GM23338 (cell line): ENCODE data around the gene ZBTB20. TPM values are rescaled to one million over a fixed set of nuclear protein-coding genes. Genes with fewer than 3 reads are reported as not detected.

ENCODE experiments used
- ATAC-seq: fragments of 200-7000 bp; cut with Tn5 transposase; 3 replicates; pipeline ENCODE4 v1.9.1; 2020
- DNase-seq: peaks from one replicate; pipeline ENCODE4 v3.0.0-alpha.2; 2015; ENCODE audit warnings: low spot score
- H2AFZ ChIP-seq: fragments of 200-600 bp; sonication (generic); 2 replicates; pipeline ENCODE4 v1.8.0; 2016; ENCODE audit warnings: antibody characterized with exemption, mild to moderate bottlenecking, moderate library complexity
- H3F3A ChIP-seq: fragments of 200-600 bp; sonication (generic); replicated peaks from 2 replicates; pipeline ENCODE4 v1.8.0; 2017; ENCODE audit warnings: antibody characterized with exemption, mixed run types, low read depth
- H3K27ac ChIP-seq: fragments of 200-600 bp; sonication (generic); 2 replicates; pipeline ENCODE4 v1.6.1; 2016; ENCODE audit warnings: low read depth
- H3K27me3 ChIP-seq: fragments of 200-600 bp; sonication (generic); 2 replicates; pipeline ENCODE4 v1.8.0; 2016; ENCODE audit warnings: mild to moderate bottlenecking, mixed run types, moderate library complexity; ENCODE audit not compliant: insufficient read depth
- H3K36me3 ChIP-seq: fragments of 200-600 bp; sonication (generic); 2 replicates; pipeline ENCODE4 v1.8.0; 2016; ENCODE audit warnings: mild to moderate bottlenecking; ENCODE audit not compliant: insufficient read depth
- H3K4me1 ChIP-seq: fragments of 200-600 bp; sonication (generic); 2 replicates; pipeline ENCODE4 v1.8.0; 2016; ENCODE audit warnings: mild to moderate bottlenecking, moderate library complexity; ENCODE audit not compliant: insufficient read depth
- H3K4me2 ChIP-seq: fragments of 200-600 bp; sonication (generic); 2 replicates; pipeline ENCODE4 v1.7.1; 2017; ENCODE audit warnings: mixed run types
- H3K4me3 ChIP-seq: fragments of 200-600 bp; sonication (generic); 2 replicates; pipeline ENCODE4 v1.6.1; 2016; ENCODE audit warnings: mixed run types
- H3K79me2 ChIP-seq: fragments of 200-600 bp; sonication (generic); replicated peaks from 2 replicates; pipeline ENCODE4 v1.8.0; 2017; ENCODE audit warnings: mild to moderate bottlenecking; ENCODE audit not compliant: insufficient read depth
- H3K9me2 ChIP-seq: fragments of 200-600 bp; sonication (generic); 2 replicates; pipeline ENCODE4 v1.8.0; 2017; ENCODE audit not compliant: insufficient read depth
- H4K20me1 ChIP-seq: fragments of 200-600 bp; sonication (generic); replicated peaks from 2 replicates; pipeline ENCODE4 v1.8.0; 2017; ENCODE audit warnings: mild to moderate bottlenecking; ENCODE audit not compliant: insufficient read depth
- H3K27ac Mint-ChIP-seq: 2 replicates; pipeline ENCODE4 v1.8.0; 2020; ENCODE audit warnings: inconsistent platforms, mild to moderate bottlenecking, moderate library complexity, mixed read lengths
- H3K27me3 Mint-ChIP-seq: 3 replicates; pipeline ENCODE4 v1.8.0; 2022; ENCODE audit warnings: low read depth, mild to moderate bottlenecking, moderate library complexity, mixed read lengths, inconsistent platforms; ENCODE audit not compliant: insufficient read depth, poor library complexity
- H3K36me3 Mint-ChIP-seq: 3 replicates; pipeline ENCODE4 v1.8.0; 2021; ENCODE audit warnings: low read depth, mild to moderate bottlenecking, inconsistent platforms, moderate library complexity, mixed read lengths
- H3K4me1 Mint-ChIP-seq: 3 replicates; pipeline ENCODE4 v1.8.0; 2020; ENCODE audit warnings: mild to moderate bottlenecking, inconsistent platforms, mixed read lengths
- H3K4me3 Mint-ChIP-seq: 3 replicates; pipeline ENCODE4 v1.8.0; 2021; ENCODE audit warnings: moderate library complexity, mild to moderate bottlenecking, inconsistent platforms, mixed read lengths
- H3K9me3 Mint-ChIP-seq: 3 replicates; pipeline ENCODE4 v1.8.0; 2020; ENCODE audit warnings: moderate library complexity, mild to moderate bottlenecking, inconsistent platforms, mixed read lengths
- CREB1 ChIP-seq: fragments of 250-450 bp; sonication (Bioruptor Pico); IDR thresholded peaks from 2 replicates; pipeline ENCODE4 v1.5.0; 2020; ENCODE audit warnings: low read depth, mild to moderate bottlenecking, moderate library complexity
- CTCF ChIP-seq, 2 experiments: fragments of 200-600 bp in 1 of 2; sonication (generic) in 1 of 2; conservative IDR thresholded peaks; 2 replicates each; pipeline versions ENCODE4 v1.5.1 to v1.6.1; 2016 to 2017; ENCODE audit warnings: antibody characterized with exemption in 2 of 2, low read depth in 2 of 2, mild to moderate bottlenecking in 2 of 2, moderate library complexity in 1 of 2
- EZH2phosphoT487 ChIP-seq: fragments of 200-600 bp; sonication (generic); IDR thresholded peaks from one replicate; pipeline ENCODE4 v1.8.1; 2018; ENCODE audit warnings: antibody characterized with exemption; ENCODE audit not compliant: unreplicated experiment
- JUNB ChIP-seq: IDR thresholded peaks from one replicate; pipeline ENCODE4 v1.6.1; 2016; ENCODE audit warnings: antibody characterized with exemption; ENCODE audit not compliant: unreplicated experiment
- NANOG ChIP-seq: IDR thresholded peaks from 2 replicates; pipeline ENCODE4 v1.6.1; 2016; ENCODE audit warnings: antibody characterized with exemption, borderline replicate concordance
- STAT1 ChIP-seq: IDR thresholded peaks from one replicate; pipeline ENCODE4 v1.6.1; 2016; ENCODE audit warnings: antibody characterized with exemption; ENCODE audit not compliant: unreplicated experiment
- ZNF114 ChIP-seq: fragments of 250-450 bp; sonication (Bioruptor Pico); IDR thresholded peaks from 2 replicates; pipeline ENCODE4 v1.5.0; 2020; ENCODE audit warnings: mild to moderate bottlenecking, moderate library complexity
- ZNF462 ChIP-seq: fragments of 250-450 bp; sonication (Bioruptor Pico); IDR thresholded peaks from 2 replicates; pipeline ENCODE4 v1.5.0; 2020; ENCODE audit warnings: mild to moderate bottlenecking, moderate library complexity
- polyA plus RNA-seq: library from polyadenylated mRNA; unstranded; fragments of >200 nt; fragmentation: Nextera tagmentation; extraction: Ambion mirVana; gene quantifications from 2 replicates; pipeline ENCODE4 v1.2.1, GENCODE V29; 2016
- total RNA-seq: library from RNA; depleted of rRNA; stranded (reverse); fragments of >200 nt; shearing (Covaris generic); gene quantifications from 2 replicates; pipeline ENCODE4 v1.2.3, GENCODE V29; 2014
- TF ChIP-seq, protein P1 (sequence below): IDR thresholded peaks from one replicate; pipeline ENCODE4 v1.6.1; 2018; ENCODE audit warnings: antibody characterized with exemption; ENCODE audit not compliant: unreplicated experiment
- TF ChIP-seq, protein P2 (sequence below): IDR thresholded peaks from 2 replicates; pipeline ENCODE4 v1.6.1; 2016; ENCODE audit warnings: antibody characterized with exemption

The ZBTB20 gene
- total and polyA plus RNA-seq, 2 experiments from 2014 or later = 2.0 to 3.3 TPM

DNA sequence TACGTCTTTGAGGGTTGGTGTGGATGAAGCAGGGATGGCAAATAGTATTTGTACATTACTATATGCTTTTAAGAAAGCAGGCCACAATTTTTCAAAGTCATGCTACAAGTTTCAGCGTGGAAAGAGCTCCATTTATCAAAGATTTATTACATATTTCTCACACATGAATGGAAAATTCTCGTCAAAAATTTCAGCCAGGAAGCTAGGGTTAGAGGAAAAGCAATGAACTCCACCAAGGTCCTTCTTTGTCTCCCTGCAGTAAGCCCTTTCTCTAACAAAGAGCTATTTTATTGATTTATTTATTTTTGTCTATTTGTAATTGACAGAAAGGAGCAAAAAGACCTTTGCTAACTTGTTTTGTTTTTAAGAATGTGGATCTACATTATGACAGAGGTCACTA, 7.5 kb upstream of the ZBTB20 start:
- Histone ChIP-seq H3K4me3 (no peak overlapping the region), H3K9me2 (0 out of 2 replicates have a peak, but pooled peaks cover 2% of the 10 kb centered on the region), H3K4me2 (no peak overlapping the region), H3K79me2 (no peaks in the 10 kb centered on the region), H3K27ac (no peak overlapping the region), H3K27me3 (no peaks in the 10 kb centered on the region), H4K20me1 (no peaks in the 10 kb centered on the region), H3K36me3 (no peaks in the 10 kb centered on the region; the same call in 1 of the 2 replicates), H3F3A (no peaks in the 10 kb centered on the region), H3K4me1 (peaks cover 9% of the 10 kb centered on the region), H2AFZ (no peak overlapping the region)
- ATAC-seq = no peak
- no peak for DNase-seq
- Mint-ChIP-seq H3K4me3 (no peak overlapping the region), H3K27ac (no peak overlapping the region), H3K9me3 (peaks cover 23% of the 10 kb centered on the region), H3K27me3 (peaks cover 2% of the 10 kb centered on the region), H3K4me1 (peaks cover 14% of the 10 kb centered on the region), H3K36me3 (peaks cover 21% of the 10 kb centered on the region)
- TF ChIP-seq ZNF114 (CRISPR knock-in tag) = no peak
- TF ChIP-seq JUNB = no peak
- TF ChIP-seq CTCF (conservative IDR thresholded peaks at IDR 0.05; ENCODE audit: low read depth in 2 of 2) = no peak
- TF ChIP-seq NANOG = no peak
- TF ChIP-seq, protein P1, sequence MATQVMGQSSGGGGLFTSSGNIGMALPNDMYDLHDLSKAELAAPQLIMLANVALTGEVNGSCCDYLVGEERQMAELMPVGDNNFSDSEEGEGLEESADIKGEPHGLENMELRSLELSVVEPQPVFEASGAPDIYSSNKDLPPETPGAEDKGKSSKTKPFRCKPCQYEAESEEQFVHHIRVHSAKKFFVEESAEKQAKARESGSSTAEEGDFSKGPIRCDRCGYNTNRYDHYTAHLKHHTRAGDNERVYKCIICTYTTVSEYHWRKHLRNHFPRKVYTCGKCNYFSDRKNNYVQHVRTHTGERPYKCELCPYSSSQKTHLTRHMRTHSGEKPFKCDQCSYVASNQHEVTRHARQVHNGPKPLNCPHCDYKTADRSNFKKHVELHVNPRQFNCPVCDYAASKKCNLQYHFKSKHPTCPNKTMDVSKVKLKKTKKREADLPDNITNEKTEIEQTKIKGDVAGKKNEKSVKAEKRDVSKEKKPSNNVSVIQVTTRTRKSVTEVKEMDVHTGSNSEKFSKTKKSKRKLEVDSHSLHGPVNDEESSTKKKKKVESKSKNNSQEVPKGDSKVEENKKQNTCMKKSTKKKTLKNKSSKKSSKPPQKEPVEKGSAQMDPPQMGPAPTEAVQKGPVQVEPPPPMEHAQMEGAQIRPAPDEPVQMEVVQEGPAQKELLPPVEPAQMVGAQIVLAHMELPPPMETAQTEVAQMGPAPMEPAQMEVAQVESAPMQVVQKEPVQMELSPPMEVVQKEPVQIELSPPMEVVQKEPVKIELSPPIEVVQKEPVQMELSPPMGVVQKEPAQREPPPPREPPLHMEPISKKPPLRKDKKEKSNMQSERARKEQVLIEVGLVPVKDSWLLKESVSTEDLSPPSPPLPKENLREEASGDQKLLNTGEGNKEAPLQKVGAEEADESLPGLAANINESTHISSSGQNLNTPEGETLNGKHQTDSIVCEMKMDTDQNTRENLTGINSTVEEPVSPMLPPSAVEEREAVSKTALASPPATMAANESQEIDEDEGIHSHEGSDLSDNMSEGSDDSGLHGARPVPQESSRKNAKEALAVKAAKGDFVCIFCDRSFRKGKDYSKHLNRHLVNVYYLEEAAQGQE = no peak

- Mint-ChIP-seq H3K4me1 (peaks cover 14% of the 10 kb centered on the region), H3K27ac (no peak overlapping the region), H3K36me3 (peaks cover under 1% of the 10 kb centered on the region; the same call in 1 of the 3 replicates), H3K27me3 (peaks cover 8% of the 10 kb centered on the region), H3K9me3 (peaks cover 1% of the 10 kb centered on the region; the same call in 2 of the 3 replicates), H3K4me3 (no peak overlapping the region)
- Histone ChIP-seq H3K4me3 (no peak overlapping the region), H3K27ac (no peak overlapping the region), H3K4me2 (no peak overlapping the region), H2AFZ (no peak overlapping the region), H4K20me1 (no peaks in the 10 kb centered on the region), H3K79me2 (no peaks in the 10 kb centered on the region), H3F3A (no peaks in the 10 kb centered on the region), H3K9me2 (no peaks in the 10 kb centered on the region), H3K36me3 (no peaks in the 10 kb centered on the region; the same call in 1 of the 2 replicates), H3K4me1 (peaks cover 13% of the 10 kb centered on the region), H3K27me3 (no peaks in the 10 kb centered on the region)
- no peak for DNase-seq
- no peak for ATAC-seq
- TF ChIP-seq STAT1 (no peak), CREB1 (CRISPR knock-in tag) (no peak), ZNF462 (CRISPR knock-in tag) (no peak), JUNB (no peak), ZNF114 (CRISPR knock-in tag) (no peak), EZH2phosphoT487 (no peak)
- TF ChIP-seq, protein P2, sequence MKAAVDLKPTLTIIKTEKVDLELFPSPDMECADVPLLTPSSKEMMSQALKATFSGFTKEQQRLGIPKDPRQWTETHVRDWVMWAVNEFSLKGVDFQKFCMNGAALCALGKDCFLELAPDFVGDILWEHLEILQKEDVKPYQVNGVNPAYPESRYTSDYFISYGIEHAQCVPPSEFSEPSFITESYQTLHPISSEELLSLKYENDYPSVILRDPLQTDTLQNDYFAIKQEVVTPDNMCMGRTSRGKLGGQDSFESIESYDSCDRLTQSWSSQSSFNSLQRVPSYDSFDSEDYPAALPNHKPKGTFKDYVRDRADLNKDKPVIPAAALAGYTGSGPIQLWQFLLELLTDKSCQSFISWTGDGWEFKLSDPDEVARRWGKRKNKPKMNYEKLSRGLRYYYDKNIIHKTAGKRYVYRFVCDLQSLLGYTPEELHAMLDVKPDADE = no peak
Measured at GRCh38 chr3:115151921-115152320, 4.8 kb upstream of the ZBTB20 start.
